ENCODE data around the gene KCTD17.

KCTD17 gene

GRCh38 chr22:37021041-37021440 lies 30.5 kb upstream of the KCTD17 start:
- no peak for DNase-seq (ENCODE audit: low read depth, low spot score)

- DNase-seq (ENCODE audit: low read depth, low spot score), result no peak
Observed at GRCh38 chr22:37021710-37022482, 29.6 kb upstream of the KCTD17 start.

- no peak for DNase-seq (ENCODE audit: low read depth, low spot score)
Observed at GRCh38 chr22:37022483-37023337, 28.8 kb upstream of the KCTD17 start.

- no peak for DNase-seq (ENCODE audit: low read depth, low spot score)
Observed at GRCh38 chr22:37023743-37024338, 27.7 kb upstream of the KCTD17 start.

GRCh38 chr22:37024339-37025157 lies 27.0 kb upstream of the KCTD17 start:
- DNase-seq (ENCODE audit: low read depth, low spot score), result no peak

GRCh38 chr22:37025500-37026070 lies 26.0 kb upstream of the KCTD17 start:
- DNase-seq (ENCODE audit: low read depth, low spot score), result no peak

- DNase-seq (ENCODE audit: low read depth, low spot score), result no peak
Observed at GRCh38 chr22:37026325-37026724, 25.2 kb upstream of the KCTD17 start.

- DNase-seq (ENCODE audit: low read depth, low spot score), result no peak
Observed at GRCh38 chr22:37027556-37027955, 24.0 kb upstream of the KCTD17 start.

GRCh38 chr22:37028692-37029674 lies 22.6 kb upstream of the KCTD17 start:
- DNase-seq (ENCODE audit: low read depth, low spot score), result no peak

GRCh38 chr22:37030560-37031281 lies 20.8 kb upstream of the KCTD17 start:
- DNase-seq (ENCODE audit: low read depth, low spot score), result no peak

- no peak for DNase-seq (ENCODE audit: low read depth, low spot score)
Observed at GRCh38 chr22:37032134-37032534, 19.4 kb upstream of the KCTD17 start.

GRCh38 chr22:37032535-37033460 lies 18.7 kb upstream of the KCTD17 start:
- DNase-seq (ENCODE audit: low read depth, low spot score), result no peak

- DNase-seq (ENCODE audit: low read depth, low spot score), result no peak
Observed at GRCh38 chr22:37033605-37034430, 17.7 kb upstream of the KCTD17 start.

- no peak for DNase-seq (ENCODE audit: low read depth, low spot score)
Observed at GRCh38 chr22:37036655-37037377, 14.7 kb upstream of the KCTD17 start.

GRCh38 chr22:37037669-37038068 lies 13.9 kb upstream of the KCTD17 start:
- no peak for DNase-seq (ENCODE audit: low read depth, low spot score)

- no peak for DNase-seq (ENCODE audit: low read depth, low spot score)
Observed at GRCh38 chr22:37039466-37039865, 12.1 kb upstream of the KCTD17 start.

All from brain pericyte (primary cell).